Neural cell (in vitro differentiated cells): ENCODE measurements around the gene RPP14. TPM values are rescaled to one million over a fixed set of nuclear protein-coding genes. Genes with fewer than 3 reads are reported as not detected.

Source experiments
- H2AFZ ChIP-seq: fragments of 200-600, 300-800 bp; sonication (generic), shearing (Covaris generic); 2 replicates; pipeline ENCODE4 v1.6.0; 2014; ENCODE audit warnings: low read depth, mild to moderate bottlenecking, antibody characterized with exemption, low read length, moderate library complexity
- H3F3A ChIP-seq: fragments of 200-600 bp; shearing (Covaris generic); 2 replicates; pipeline ENCODE4 v1.6.1; 2016; ENCODE audit warnings: mild to moderate bottlenecking, moderate library complexity, mixed read lengths, antibody characterized with exemption, low read length; ENCODE audit not compliant: insufficient read depth, poor library complexity, severe bottlenecking
- H3K27ac ChIP-seq: fragments of 200-600, 300-800 bp; sonication (generic), shearing (Covaris generic); 2 replicates; pipeline ENCODE4 v1.5.1; 2014; ENCODE audit warnings: mild to moderate bottlenecking, low read length, moderate library complexity
- H3K27me3 ChIP-seq: fragments of 300-800, 200-600 bp; sonication (generic), shearing (Covaris generic); 2 replicates; pipeline ENCODE4 v1.6.0; 2014; ENCODE audit warnings: mild to moderate bottlenecking, low read depth, low read length, moderate library complexity; ENCODE audit not compliant: insufficient read depth
- H3K36me3 ChIP-seq: fragments of 300-800, 200-600 bp; sonication (generic), shearing (Covaris generic); 2 replicates; pipeline ENCODE4 v1.5.1; 2014; ENCODE audit warnings: mild to moderate bottlenecking, antibody characterized with exemption, low read length, moderate library complexity; ENCODE audit not compliant: insufficient read depth
- H3K4me2 ChIP-seq: fragments of 300-800, 200-600 bp; sonication (generic), shearing (Covaris generic); 2 replicates; pipeline ENCODE4 v1.6.0; 2014; ENCODE audit warnings: mild to moderate bottlenecking, low read length
- H3K4me3 ChIP-seq: fragments of 300-800, 200-600 bp; sonication (generic), shearing (Covaris generic); 2 replicates; pipeline ENCODE4 v1.5.1; 2014; ENCODE audit warnings: mild to moderate bottlenecking, low read length, moderate library complexity
- H3K79me2 ChIP-seq: fragments of 200-600 bp; shearing (Covaris generic); replicated peaks from 2 replicates; pipeline ENCODE4 v1.6.0; 2014; ENCODE audit warnings: mild to moderate bottlenecking, low read length, moderate library complexity; ENCODE audit not compliant: insufficient read depth
- H3K9ac ChIP-seq: fragments of 300-800, 200-600 bp; sonication (generic), shearing (Covaris generic); 2 replicates; pipeline ENCODE4 v1.6.1; 2016; ENCODE audit warnings: mild to moderate bottlenecking, low read length, mixed read lengths
- H3K9me2 ChIP-seq: fragments of 200-600 bp; shearing (Covaris generic); 2 replicates; pipeline ENCODE4 v1.6.1; 2016; ENCODE audit warnings: mild to moderate bottlenecking, low read length, mixed read lengths; ENCODE audit not compliant: insufficient read depth
- H3K9me3 ChIP-seq: fragments of 200-600, 300-800 bp; sonication (generic), shearing (Covaris generic); 2 replicates; pipeline ENCODE4 v1.6.1; 2016; ENCODE audit warnings: mild to moderate bottlenecking, mixed run types, low read length, moderate library complexity, mixed read lengths
- H4K20me1 ChIP-seq: fragments of 200-600 bp; shearing (Covaris generic); 2 replicates; pipeline ENCODE4 v1.6.1; 2016; ENCODE audit warnings: mild to moderate bottlenecking, mixed run types; ENCODE audit not compliant: insufficient read depth
- EP300 ChIP-seq: fragments of 450-650 bp; conservative IDR thresholded peaks from 2 replicates; pipeline ENCODE4 v1.6.1; 2014; ENCODE audit warnings: antibody characterized with exemption, mild to moderate bottlenecking, moderate library complexity; ENCODE audit not compliant: poor library complexity, severe bottlenecking
- EZH2 ChIP-seq: fragments of 200-600, 300-800 bp; shearing (Covaris generic), sonication (generic); IDR thresholded peaks from 2 replicates; pipeline ENCODE4 v1.6.1; 2014; ENCODE audit warnings: antibody characterized with exemption, low read length, borderline replicate concordance, mild to moderate bottlenecking; ENCODE audit not compliant: insufficient read depth, poor library complexity, severe bottlenecking
- MXI1 ChIP-seq: fragments of 450-650 bp; conservative IDR thresholded peaks from 2 replicates; pipeline ENCODE4 v1.6.1; 2014; ENCODE audit warnings: antibody characterized with exemption, mild to moderate bottlenecking; ENCODE audit not compliant: poor library complexity, severe bottlenecking
- POLR2AphosphoS5 ChIP-seq: IDR thresholded peaks from 2 replicates; pipeline ENCODE4 v1.6.1; 2012
- RAD21 ChIP-seq: fragments of 450-650 bp; conservative IDR thresholded peaks from 2 replicates; pipeline ENCODE4 v1.6.1; 2014; ENCODE audit warnings: antibody characterized with exemption, mild to moderate bottlenecking, moderate library complexity
- SMC3 ChIP-seq: fragments of 450-650 bp; conservative IDR thresholded peaks from 2 replicates; pipeline ENCODE4 v1.6.1; 2014; ENCODE audit warnings: antibody characterized with exemption, mild to moderate bottlenecking, moderate library complexity; ENCODE audit not compliant: poor library complexity
- TAF1 ChIP-seq: IDR thresholded peaks from 2 replicates; pipeline ENCODE4 v1.6.1; 2012; ENCODE audit warnings: low read depth
- polyA plus RNA-seq: library from polyadenylated mRNA; depleted of rRNA; stranded (reverse); fragments of >200 nt; gene quantifications from 2 replicates; pipeline ENCODE4 v1.2.3, GENCODE V29; 2014
- TF ChIP-seq, protein P1 (sequence below): IDR thresholded peaks from 2 replicates; pipeline ENCODE4 v1.6.1; 2012; ENCODE audit warnings: borderline replicate concordance
- TF ChIP-seq, protein P2 (sequence below): fragments of 450-650 bp; IDR thresholded peaks from 2 replicates; pipeline ENCODE4 v1.5.1; 2014; ENCODE audit warnings: antibody characterized with exemption, mild to moderate bottlenecking, moderate library complexity; ENCODE audit not compliant: poor library complexity, severe bottlenecking

Gene RPP14
- polyA plus RNA-seq, 1 donor from 2014 or later: 13.0 TPM

- H3K79me2 ChIP-seq: no peaks in the 10 kb centered on the region
- H2AFZ ChIP-seq: no peak overlapping the region
- H3K9me2 ChIP-seq: no peaks in the 10 kb centered on the region
- no peak overlapping the region for H3K4me2 ChIP-seq
- no peaks in the 10 kb centered on the region for H3K36me3 ChIP-seq
- no peak overlapping the region for H3K9ac ChIP-seq
- no peak for TF ChIP-seq RAD21
- TF ChIP-seq TAF1: no peak
- no peak for TF ChIP-seq EZH2
- TF ChIP-seq, protein P1, sequence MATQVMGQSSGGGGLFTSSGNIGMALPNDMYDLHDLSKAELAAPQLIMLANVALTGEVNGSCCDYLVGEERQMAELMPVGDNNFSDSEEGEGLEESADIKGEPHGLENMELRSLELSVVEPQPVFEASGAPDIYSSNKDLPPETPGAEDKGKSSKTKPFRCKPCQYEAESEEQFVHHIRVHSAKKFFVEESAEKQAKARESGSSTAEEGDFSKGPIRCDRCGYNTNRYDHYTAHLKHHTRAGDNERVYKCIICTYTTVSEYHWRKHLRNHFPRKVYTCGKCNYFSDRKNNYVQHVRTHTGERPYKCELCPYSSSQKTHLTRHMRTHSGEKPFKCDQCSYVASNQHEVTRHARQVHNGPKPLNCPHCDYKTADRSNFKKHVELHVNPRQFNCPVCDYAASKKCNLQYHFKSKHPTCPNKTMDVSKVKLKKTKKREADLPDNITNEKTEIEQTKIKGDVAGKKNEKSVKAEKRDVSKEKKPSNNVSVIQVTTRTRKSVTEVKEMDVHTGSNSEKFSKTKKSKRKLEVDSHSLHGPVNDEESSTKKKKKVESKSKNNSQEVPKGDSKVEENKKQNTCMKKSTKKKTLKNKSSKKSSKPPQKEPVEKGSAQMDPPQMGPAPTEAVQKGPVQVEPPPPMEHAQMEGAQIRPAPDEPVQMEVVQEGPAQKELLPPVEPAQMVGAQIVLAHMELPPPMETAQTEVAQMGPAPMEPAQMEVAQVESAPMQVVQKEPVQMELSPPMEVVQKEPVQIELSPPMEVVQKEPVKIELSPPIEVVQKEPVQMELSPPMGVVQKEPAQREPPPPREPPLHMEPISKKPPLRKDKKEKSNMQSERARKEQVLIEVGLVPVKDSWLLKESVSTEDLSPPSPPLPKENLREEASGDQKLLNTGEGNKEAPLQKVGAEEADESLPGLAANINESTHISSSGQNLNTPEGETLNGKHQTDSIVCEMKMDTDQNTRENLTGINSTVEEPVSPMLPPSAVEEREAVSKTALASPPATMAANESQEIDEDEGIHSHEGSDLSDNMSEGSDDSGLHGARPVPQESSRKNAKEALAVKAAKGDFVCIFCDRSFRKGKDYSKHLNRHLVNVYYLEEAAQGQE: no peak
- no peak for TF ChIP-seq SMC3
- no peak for TF ChIP-seq POLR2AphosphoS5
- TF ChIP-seq, protein P2, sequence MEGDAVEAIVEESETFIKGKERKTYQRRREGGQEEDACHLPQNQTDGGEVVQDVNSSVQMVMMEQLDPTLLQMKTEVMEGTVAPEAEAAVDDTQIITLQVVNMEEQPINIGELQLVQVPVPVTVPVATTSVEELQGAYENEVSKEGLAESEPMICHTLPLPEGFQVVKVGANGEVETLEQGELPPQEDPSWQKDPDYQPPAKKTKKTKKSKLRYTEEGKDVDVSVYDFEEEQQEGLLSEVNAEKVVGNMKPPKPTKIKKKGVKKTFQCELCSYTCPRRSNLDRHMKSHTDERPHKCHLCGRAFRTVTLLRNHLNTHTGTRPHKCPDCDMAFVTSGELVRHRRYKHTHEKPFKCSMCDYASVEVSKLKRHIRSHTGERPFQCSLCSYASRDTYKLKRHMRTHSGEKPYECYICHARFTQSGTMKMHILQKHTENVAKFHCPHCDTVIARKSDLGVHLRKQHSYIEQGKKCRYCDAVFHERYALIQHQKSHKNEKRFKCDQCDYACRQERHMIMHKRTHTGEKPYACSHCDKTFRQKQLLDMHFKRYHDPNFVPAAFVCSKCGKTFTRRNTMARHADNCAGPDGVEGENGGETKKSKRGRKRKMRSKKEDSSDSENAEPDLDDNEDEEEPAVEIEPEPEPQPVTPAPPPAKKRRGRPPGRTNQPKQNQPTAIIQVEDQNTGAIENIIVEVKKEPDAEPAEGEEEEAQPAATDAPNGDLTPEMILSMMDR: no peak
- TF ChIP-seq MXI1: no peak
- TF ChIP-seq EP300: no peak
- H3K27ac ChIP-seq: no peak overlapping the region
- H4K20me1 ChIP-seq: no peaks in the 10 kb centered on the region
- no peak overlapping the region for H3K4me3 ChIP-seq
- no peaks in the 10 kb centered on the region for H3K9me3 ChIP-seq
- no peaks in the 10 kb centered on the region for H3F3A ChIP-seq
- H3K27me3 ChIP-seq: no peaks in the 10 kb centered on the region
Observed at GRCh38 chr3:58345457-58345856, 39.4 kb downstream of the RPP14 start.

GRCh38 chr3:58346368-58346767 lies 40.3 kb downstream of the RPP14 start:
- TF ChIP-seq TAF1: no peak
- TF ChIP-seq SMC3: no peak
- Histone ChIP-seq H3K9me2 (no peaks in the 10 kb centered on the region), H2AFZ (no peak overlapping the region), H3K4me2 (no peak overlapping the region), H3K79me2 (no peaks in the 10 kb centered on the region), H3K36me3 (no peaks in the 10 kb centered on the region), H3K9ac (no peak overlapping the region), H3F3A (no peaks in the 10 kb centered on the region), H4K20me1 (no peaks in the 10 kb centered on the region), H3K9me3 (no peaks in the 10 kb centered on the region), H3K27ac (no peak overlapping the region), H3K4me3 (no peak overlapping the region), H3K27me3 (no peaks in the 10 kb centered on the region)

DNA sequence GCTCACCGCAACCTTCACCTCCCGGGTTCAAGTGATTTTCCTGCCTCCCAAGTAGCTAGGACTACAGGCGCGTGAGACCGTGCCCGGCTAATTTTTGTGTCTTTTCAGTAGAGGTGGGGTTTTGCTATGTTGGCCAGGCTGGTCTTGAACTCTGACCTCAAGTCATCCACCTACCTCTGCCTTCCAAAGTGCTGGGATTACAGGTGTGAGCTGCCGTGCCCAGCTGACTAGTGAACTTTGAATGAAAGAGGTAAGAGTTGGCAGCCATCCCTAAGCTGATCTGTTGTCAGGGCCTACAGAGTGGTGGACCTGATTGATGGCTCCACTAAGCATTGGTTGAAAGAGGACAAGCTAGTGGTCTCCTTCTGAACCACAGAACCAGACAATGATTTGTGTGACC lies 41.9 kb downstream of the RPP14 start:
- H3K9me2 ChIP-seq: no peaks in the 10 kb centered on the region
- H3K79me2 ChIP-seq: no peaks in the 10 kb centered on the region
- no peaks in the 10 kb centered on the region for H3F3A ChIP-seq
- no peak overlapping the region for H2AFZ ChIP-seq
- no peak overlapping the region for H3K4me2 ChIP-seq
- TF ChIP-seq RAD21 (no peak), EZH2 (no peak), MXI1 (no peak), EP300 (no peak), TAF1 (no peak), POLR2AphosphoS5 (no peak), SMC3 (no peak)
- TF ChIP-seq, protein P2: no peak
- TF ChIP-seq, protein P1: no peak
- H4K20me1 ChIP-seq: no peaks in the 10 kb centered on the region
- H3K9me3 ChIP-seq: no peaks in the 10 kb centered on the region
- no peaks in the 10 kb centered on the region for H3K36me3 ChIP-seq
- no peak overlapping the region for H3K4me3 ChIP-seq
- no peaks in the 10 kb centered on the region for H3K27me3 ChIP-seq
- H3K9ac ChIP-seq: no peak overlapping the region
- H3K27ac ChIP-seq: no peak overlapping the region
